Prostate gland (tissue), 2 donors: ENCODE measurements around the gene EVC. TPM values are rescaled to one million over a fixed set of nuclear protein-coding genes. Genes with fewer than 3 reads are reported as not detected.

Experiments
- DNase-seq: peaks from one replicate; pipeline ENCODE4 v3.0.0-alpha.2; 2019; ENCODE audit warnings: low spot score
- H3K27ac ChIP-seq, 2 donors: fragments of 200-600 bp; sonication (generic); 2 replicates each; pipeline ENCODE4 v1.5.1; 2017 to 2019
- H3K27me3 ChIP-seq: fragments of 200-600 bp; sonication (generic); replicated peaks from 2 replicates; pipeline ENCODE4 v1.5.1; 2019; ENCODE audit not compliant: insufficient read depth
- H3K36me3 ChIP-seq, 2 donors: fragments of 200-600 bp; sonication (generic); 1 replicate in 1 of 2; 2 replicates in 1 of 2; pipeline versions ENCODE4 v1.5.1 to v1.8.1; 2017 to 2019
- H3K4me1 ChIP-seq: fragments of 200-600 bp; sonication (generic); replicated peaks from 2 replicates; pipeline ENCODE4 v1.5.1; 2019
- H3K4me3 ChIP-seq, 2 donors: fragments of 200-600 bp; sonication (generic); 2 replicates each; pipeline ENCODE4 v1.5.1; 2017 to 2019
- H3K9me3 ChIP-seq: fragments of 200-600 bp; sonication (generic); 2 replicates; pipeline ENCODE4 v1.5.1; 2017
- CTCF ChIP-seq, 4 experiments: fragments of 200-600 bp in 2 of 4; fragments of 450-650 bp in 2 of 4; sonication (generic) in 2 of 4; IDR thresholded peaks; 1 replicate in 3 of 4; 2 replicates in 1 of 4; pipeline ENCODE4 v1.5.1; 2016 to 2019; ENCODE audit warnings: antibody characterized with exemption in 4 of 4, mild to moderate bottlenecking in 2 of 4, moderate library complexity in 2 of 4
- POLR2A ChIP-seq: fragments of 450-650 bp; IDR thresholded peaks from one replicate; pipeline ENCODE4 v1.6.1; 2016; ENCODE audit warnings: antibody characterized with exemption, mild to moderate bottlenecking
- POLR2AphosphoS5 ChIP-seq: sonication (generic); formaldehyde crosslinking; IDR thresholded peaks from one replicate; pipeline ENCODE4 v1.6.1; 2017; ENCODE audit warnings: antibody characterized with exemption
- WGBS: methylation state at CpG from one replicate; pipeline ENCODE4 v1.1.5; 2018; 5-methylcytosine and 5-hydroxymethylcytosine counted together
- intact Hi-C: fragments of 100-400 bp; cut with DNase I; formaldehyde crosslinking; loops from one replicate; pipeline ENCODE4 v1.14.2; 2022
- total RNA-seq, 2 donors: library from RNA; depleted of rRNA; stranded (reverse); fragments of >200 nt; gene quantifications; one replicate each; pipeline ENCODE4 v1.1.0, GENCODE V29; 2016

Gene EVC
- total RNA-seq, 2 donors from 2014 or later, result 49.0 to 55.7 TPM

DNA sequence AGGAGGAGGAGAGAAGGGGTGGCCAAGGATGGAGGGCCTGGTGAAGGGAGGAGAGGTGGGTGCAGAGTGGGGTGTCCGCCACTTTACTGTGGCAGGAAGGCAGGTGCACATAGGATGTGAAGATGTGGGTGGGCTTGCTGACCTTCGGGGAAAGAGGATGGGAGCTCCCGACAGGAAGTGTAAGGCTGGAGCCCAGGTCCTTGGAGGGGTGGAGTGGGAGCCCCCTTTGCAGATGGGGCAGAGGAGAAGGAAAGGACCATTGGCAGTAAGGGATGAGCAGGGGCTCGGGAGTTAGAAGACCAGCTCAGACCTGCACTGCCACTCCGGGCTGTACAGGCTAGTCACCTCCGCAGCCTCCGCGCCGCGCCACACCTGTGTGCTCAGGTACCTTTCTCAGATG is 89.5 kb downstream of the EVC start:
- no peaks in the 10 kb centered on the region for H3K27me3 ChIP-seq
- no peak overlapping the region for H3K27ac ChIP-seq
- WGBS, result 97% methylated on average over 10 of the region's 10 CpGs
- H3K9me3 ChIP-seq, result no peaks in the 10 kb centered on the region
- no peaks in the 10 kb centered on the region for H3K4me1 ChIP-seq
- H3K36me3 ChIP-seq, result peaks cover 0 to 9% of the 10 kb centered on the region in 2 donors
- no peak for TF ChIP-seq POLR2AphosphoS5
- TF ChIP-seq CTCF (IDR thresholded peaks at IDR 0.05), result no peak
- no peak for TF ChIP-seq POLR2A
- no peak for DNase-seq
- intact Hi-C loops, result no loop called here
- no peak overlapping the region for H3K4me3 ChIP-seq

GRCh38 chr4:5801696-5802095 is 90.7 kb downstream of the EVC start:
- intact Hi-C loops, result no loop called here
- 95% methylated on average over 13 of the region's 13 CpGs for WGBS
- H3K4me3 ChIP-seq, result no peak overlapping the region
- H3K36me3 ChIP-seq, result peaks cover 0 to 8% of the 10 kb centered on the region in 2 donors
- no peak overlapping the region for H3K27ac ChIP-seq
- no peaks in the 10 kb centered on the region for H3K9me3 ChIP-seq
- TF ChIP-seq CTCF (IDR thresholded peaks at IDR 0.05) (no peak), POLR2A (no peak), POLR2AphosphoS5 (no peak)
- H3K27me3 ChIP-seq, result no peaks in the 10 kb centered on the region
- DNase-seq, result no peak
- no peaks in the 10 kb centered on the region for H3K4me1 ChIP-seq

- intact Hi-C loops, result no loop called here
- Histone ChIP-seq H3K9me3 (no peaks in the 10 kb centered on the region), H3K27ac (no peak overlapping the region), H3K27me3 (no peaks in the 10 kb centered on the region), H3K36me3 (peaks cover 0 to 4% of the 10 kb centered on the region in 2 donors), H3K4me3 (no peak overlapping the region), H3K4me1 (no peaks in the 10 kb centered on the region)
- DNase-seq, result no peak
- TF ChIP-seq CTCF (IDR thresholded peaks at IDR 0.05), result no peak
- no peak for TF ChIP-seq POLR2AphosphoS5
- no peak for TF ChIP-seq POLR2A
- 97% methylated on average over 12 of the region's 12 CpGs for WGBS
Measured at GRCh38 chr4:5802565-5802964, 91.6 kb downstream of the EVC start.

DNA sequence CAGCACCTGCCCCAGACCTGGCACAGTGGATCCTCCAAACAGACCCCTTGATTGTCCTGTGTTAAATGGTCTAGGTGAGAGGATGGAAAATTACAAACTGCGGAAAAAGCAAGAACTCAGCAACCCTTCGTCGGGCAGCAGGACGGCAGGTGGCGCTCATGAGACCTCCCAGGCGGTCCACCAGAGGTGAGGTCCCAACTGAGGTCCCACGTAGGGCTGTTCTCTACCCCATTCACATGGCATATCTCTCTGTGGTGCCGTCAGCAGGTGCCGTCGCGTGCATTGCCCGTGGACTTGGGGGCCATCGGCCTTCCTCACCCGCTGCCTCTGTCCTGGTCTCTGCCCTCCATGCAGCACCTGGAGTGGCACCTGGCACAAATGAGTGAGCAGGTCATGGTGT is 93.7 kb downstream of the EVC start:
- Histone ChIP-seq H3K27me3 (no peaks in the 10 kb centered on the region), H3K4me3 (no peak overlapping the region), H3K4me1 (no peaks in the 10 kb centered on the region), H3K9me3 (no peaks in the 10 kb centered on the region), H3K36me3 (peaks cover 0 to 3% of the 10 kb centered on the region in 2 donors), H3K27ac (no peak overlapping the region)
- no peak for TF ChIP-seq POLR2A
- no peak for TF ChIP-seq POLR2AphosphoS5
- TF ChIP-seq CTCF (IDR thresholded peaks at IDR 0.05), result no peak
- no peak for DNase-seq
- intact Hi-C loops, result no loop called here
- WGBS, result 94% methylated on average over 14 of the region's 14 CpGs

GRCh38 chr4:5805270-5805669 is 94.3 kb downstream of the EVC start:
- 90% methylated on average over 11 of the region's 11 CpGs for WGBS
- Histone ChIP-seq H3K27ac (no peak overlapping the region), H3K36me3 (peaks cover 0 to 9% of the 10 kb centered on the region in 2 donors), H3K4me3 (no peak overlapping the region), H3K4me1 (no peaks in the 10 kb centered on the region), H3K27me3 (no peaks in the 10 kb centered on the region), H3K9me3 (no peaks in the 10 kb centered on the region)
- intact Hi-C loops, result no loop called here
- no peak for TF ChIP-seq POLR2A
- TF ChIP-seq CTCF (IDR thresholded peaks at IDR 0.05), result no peak
- TF ChIP-seq POLR2AphosphoS5, result no peak
- no peak for DNase-seq
